Heart right ventricle (tissue), 16 donors: Measurements from ENCODE around the gene FAM222B. TPM values are rescaled to one million over a fixed set of nuclear protein-coding genes. Genes with fewer than 3 reads are reported as not detected.

Experiments used
- ATAC-seq, 8 donors: fragments of 200-7000 bp; cut with Tn5 transposase; one replicate each; pipeline ENCODE4 v1.9.1; 2020; ENCODE audit warnings: mild to moderate bottlenecking in 8 of 8, moderate library complexity in 8 of 8, moderate number of reproducible peaks in 1 of 8
- DNase-seq, 2 donors: peaks; one replicate each; pipeline ENCODE4 v3.0.0-alpha.2; 2020
- H3K27ac ChIP-seq, 10 donors: fragments of 200-600 bp; sonication (generic) in 2 of 10; one replicate each; pipeline versions ENCODE4 v1.5.0 to v1.8.0; 2020 to 2022; ENCODE audit warnings: mild to moderate bottlenecking in 3 of 10
- H3K27me3 ChIP-seq, 7 donors: fragments of 200-600 bp; one replicate each; pipeline ENCODE4 v1.8.0; 2021 to 2022; ENCODE audit warnings: mild to moderate bottlenecking in 2 of 7
- H3K36me3 ChIP-seq, 9 donors: fragments of 200-600 bp; sonication (generic) in 1 of 9; one replicate each; pipeline versions ENCODE4 v1.5.0 to v1.8.0; 2020 to 2022; ENCODE audit warnings: mild to moderate bottlenecking in 2 of 9
- H3K4me1 ChIP-seq, 9 donors: fragments of 200-600 bp; sonication (generic) in 1 of 9; one replicate each; pipeline versions ENCODE4 v1.5.0 to v1.8.0; 2020 to 2022; ENCODE audit warnings: mild to moderate bottlenecking in 4 of 9
- H3K4me3 ChIP-seq, 10 donors: fragments of 200-600 bp; sonication (generic) in 2 of 10; one replicate each; pipeline versions ENCODE4 v1.5.0 to v1.8.0; 2020 to 2022; ENCODE audit warnings: mild to moderate bottlenecking in 7 of 10, moderate library complexity in 2 of 10
- H3K9me3 ChIP-seq, 11 donors: fragments of 200-600 bp in 10 of 11; sonication (generic) in 2 of 11; one replicate each; pipeline versions ENCODE4 v1.5.0 to v1.8.0; 2013 to 2022; ENCODE audit warnings: mild to moderate bottlenecking in 2 of 11, control low read depth in 1 of 11, moderate library complexity in 1 of 11
- CTCF ChIP-seq, 9 donors: fragments of 200-600 bp; sonication (generic) in 2 of 9; IDR thresholded peaks; one replicate each; pipeline versions ENCODE4 v1.5.0 to v1.8.0; 2021 to 2022; ENCODE audit warnings: antibody characterized with exemption in 9 of 9, mild to moderate bottlenecking in 5 of 9, moderate library complexity in 1 of 9
- WGBS, 2 donors: extraction: QIAGEN DNeasy Blood & Tissue Kit; methylation state at CpG; one replicate each; pipeline ENCODE4 v1.1.7; 2013; ENCODE audit warnings: inconsistent platforms in 1 of 2; 5-methylcytosine and 5-hydroxymethylcytosine counted together
- intact Hi-C, 10 donors: fragments of 100-400 bp; cut with DNase I; formaldehyde crosslinking; loops; one replicate each; pipeline versions ENCODE4 v1.11.1 to v1.14.2; 2022
- polyA plus RNA-seq, 2 donors: library from polyadenylated mRNA; stranded (reverse); fragments of 200-250 nt; gene quantifications; one replicate each; pipeline ENCODE4 v1.2.3, GENCODE V29; 2013
- total RNA-seq, 10 donors: library from RNA; stranded (reverse); fragmentation: NEBNext Ultra II Directional in 3 of 10; extraction: Animal tissue kit (Norgen Biotek cat#: 25700) in 3 of 10; gene quantifications; one replicate each; pipeline versions ENCODE4 v1.2.1 to v1.2.4, GENCODE V29; 2021 to 2023
- donor health status: Arrhythmogenic right ventricular cardiomyopathy.
- donor health status: ischemic (EF 13 %, LVEDD 7.1; RV severe dilation, severe dysfunction).
- donor health status: healthy with polysubstance abuse.
- donor health status: DM: no; HTN: yes; CAD: no.
- donor health status: DM: no; HTN: no; CAD: no.
- donor health status: ischemic (EF 25% LVEDD 6.9; RV normal size, moderate dysfunction).
- donor health status: ischemic (EF 25% LVEDD 5.7; RV mildly dilated, moderate dysfunction).
- donor health status: healthy.
- donor health status: DM: yes; HTN: yes; CAD: no.
- donor health status: Ischemic cardiomyopathy.
- donor health status: ischemic (EF 35%, LVEDD 5.7; RV mildly dilated, moderate dysfunction).
- donor health status: nonischemic (EF 11% LVEDD 7.7; RV severe dilation, severe dysfunction).
- donor health status: DM: yes; HTN: yes; CAD: no.
- donor health status: PGD.
- donor health status: ischemic (EF 29% LVEDD 5.4; RV normal size, mild dysfunction).
- donor health status: nonischemic (EF 23%, LVEDD 6.1; RV moderate dilation, normal function).

FAM222B gene
- total and polyA plus RNA-seq, 12 donors, result 8.7 to 19.4 (median 15.3) TPM

- H3K4me1 ChIP-seq, result peaks cover 2 to 53% (median 38%) of the 10 kb centered on the region in 9 donors
- no peak overlapping the region for H3K4me3 ChIP-seq
- no peaks in the 10 kb centered on the region for H3K27me3 ChIP-seq
- 89 to 92% methylated on average over 7 of the region's 7 CpGs for WGBS, 2 donors
- intact Hi-C loops, result no loop called here
- no peaks in the 10 kb centered on the region for H3K9me3 ChIP-seq
- DNase-seq (no peak), ATAC-seq (no peak)
- no peak for TF ChIP-seq CTCF (IDR thresholded peaks at IDR 0.05)
- H3K36me3 ChIP-seq, result peaks cover 0 to 57% (median 0%) of the 10 kb centered on the region in 9 donors
- no peak overlapping the region for H3K27ac ChIP-seq
Measured at GRCh38 chr17:28888832-28889231, 46.2 kb upstream of the FAM222B start.

GRCh38 chr17:28887871-28888471, 45.4 kb upstream of the FAM222B start:
- no peaks in the 10 kb centered on the region for H3K9me3 ChIP-seq
- DNase-seq (no peak), ATAC-seq (no peak)
- 83 to 84% methylated on average over 12 of the region's 12 CpGs for WGBS, 2 donors
- H3K4me3 ChIP-seq, result no peak overlapping the region
- no peak overlapping the region for H3K27ac ChIP-seq
- intact Hi-C loops, result no loop called here
- TF ChIP-seq CTCF (IDR thresholded peaks at IDR 0.05), result no peak
- peaks cover under 1 to 45% (median 29%) of the 10 kb centered on the region in 9 donors for H3K4me1 ChIP-seq
- no peaks in the 10 kb centered on the region for H3K27me3 ChIP-seq
- peaks cover 0 to 66% (median 5%) of the 10 kb centered on the region in 9 donors for H3K36me3 ChIP-seq

- H3K36me3 ChIP-seq, result peaks cover 0 to 78% (median 24%) of the 10 kb centered on the region in 9 donors
- DNase-seq, result no peak
- no peak overlapping the region for H3K27ac ChIP-seq
- no peak for ATAC-seq
- no peaks in the 10 kb centered on the region for H3K27me3 ChIP-seq
- no peak overlapping the region for H3K4me3 ChIP-seq
- intact Hi-C loops, result no loop called here
- peaks cover 0 to 27% (median 12%) of the 10 kb centered on the region in 9 donors for H3K4me1 ChIP-seq
- no peak for TF ChIP-seq CTCF (IDR thresholded peaks at IDR 0.05)
- H3K9me3 ChIP-seq, result no peaks in the 10 kb centered on the region
- 86 to 87% methylated on average over 10 of the region's 10 CpGs for WGBS, 2 donors
Measured at GRCh38 chr17:28885951-28886350, 43.4 kb upstream of the FAM222B start.

GRCh38 chr17:28885363-28885762, 42.8 kb upstream of the FAM222B start:
- peak in 7 of 8 donors; percentile 12 to 67 (median 36) for ATAC-seq
- no peak for DNase-seq
- Histone ChIP-seq H3K36me3 (peaks cover 0 to 78% (median 30%) of the 10 kb centered on the region in 9 donors), H3K27ac (peak overlapping the region in 1 of 10 donors; percentile 25), H3K9me3 (no peaks in the 10 kb centered on the region), H3K4me1 (peaks cover 0 to 22% (median 8%) of the 10 kb centered on the region in 9 donors), H3K27me3 (no peaks in the 10 kb centered on the region), H3K4me3 (no peak overlapping the region)
- intact Hi-C loops, result no loop called here
- 82 to 85% methylated on average over 4 of the region's 4 CpGs for WGBS, 2 donors
- TF ChIP-seq CTCF (IDR thresholded peaks at IDR 0.05), result no peak
